OCI-LY3 (cell line): ENCODE measurements around the gene LMO1.
A peak's percentile ranks its signal among the peaks of the same experiment; 100 is the strongest.

ENCODE experiments used
- H2AFZ ChIP-seq: fragments of 200-600, 300-600 bp; shearing (Covaris generic); 2 replicates; pipeline ENCODE4 v1.6.0; 2014; ENCODE audit warnings: antibody characterized with exemption, low read depth, low read length
- H3K27ac ChIP-seq: fragments of 200-600, 300-600 bp; sonication (generic); 2 replicates; pipeline ENCODE4 v1.5.1; 2014; ENCODE audit warnings: mild to moderate bottlenecking, low read length, moderate library complexity, mixed read lengths
- H3K27me3 ChIP-seq: fragments of 200-600, 300-600 bp; sonication (generic); 2 replicates; pipeline ENCODE4 v1.6.1; 2014; ENCODE audit warnings: low read depth, low read length, mixed read lengths
- H3K36me3 ChIP-seq: fragments of 200-600, 300-600 bp; sonication (generic); replicated peaks from 2 replicates; pipeline ENCODE3; 2014; ENCODE audit warnings: low read depth, low read length, mixed read lengths
- H3K4me1 ChIP-seq: fragments of 300-600, 200-600 bp; sonication (generic); 2 replicates; pipeline ENCODE4 v1.6.1; 2014; ENCODE audit warnings: low read length, mixed read lengths
- H3K4me2 ChIP-seq: fragments of 200-600, 300-600 bp; sonication (generic); 2 replicates; pipeline ENCODE4 v1.6.1; 2014; ENCODE audit warnings: low read length, mixed read lengths
- H3K4me3 ChIP-seq: fragments of 300-600, 200-600 bp; sonication (generic); 2 replicates; pipeline ENCODE4 v1.5.1; 2014; ENCODE audit warnings: antibody characterized with exemption, mild to moderate bottlenecking, low read length, moderate library complexity
- H3K79me2 ChIP-seq: fragments of 300-600, 200-600 bp; shearing (Covaris generic); 2 replicates; pipeline ENCODE4 v1.6.1; 2014; ENCODE audit warnings: mild to moderate bottlenecking, low read length, mixed read lengths
- H3K9ac ChIP-seq: fragments of 300-600, 200-600 bp; shearing (Covaris generic); 2 replicates; pipeline ENCODE4 v1.6.0; 2014; ENCODE audit warnings: mild to moderate bottlenecking, low read length, moderate library complexity
- H3K9me3 ChIP-seq: fragments of 200-600, 300-600 bp; shearing (Covaris generic); 2 replicates; pipeline ENCODE4 v1.6.1; 2014; ENCODE audit warnings: low read length, mixed read lengths; ENCODE audit not compliant: insufficient read depth
- H4K20me1 ChIP-seq: fragments of 200-600, 300-600 bp; sonication (generic); 2 replicates; pipeline ENCODE4 v1.6.1; 2016; ENCODE audit warnings: low read length, mixed read lengths; ENCODE audit not compliant: insufficient read depth
- CTCF ChIP-seq: fragments of 200-600, 300-600 bp; sonication (generic); IDR thresholded peaks from 2 replicates; pipeline ENCODE4 v1.5.1; 2014; ENCODE audit warnings: antibody characterized with exemption, low read length, low read depth
- EZH2phosphoT487 ChIP-seq: fragments of 200-600 bp; shearing (Covaris generic); IDR thresholded peaks from 2 replicates; pipeline ENCODE4 v1.6.1; 2018; ENCODE audit warnings: antibody characterized with exemption, mixed run types, low read depth

LMO1 gene

GRCh38 chr11:8207080-8208000 lies 56.3 kb downstream of the LMO1 start:
- H3K4me3 ChIP-seq: peak overlapping the region; percentile 62
- peak overlapping the region; percentile 99 for H3K27ac ChIP-seq
- TF ChIP-seq EZH2phosphoT487 (no peak), CTCF (no peak)
- H2AFZ ChIP-seq: no peak overlapping the region
- H3K79me2 ChIP-seq: no peaks in the 10 kb centered on the region
- H3K4me2 ChIP-seq: peak overlapping the region; percentile 97
- H4K20me1 ChIP-seq: no peaks in the 10 kb centered on the region
- H3K27me3 ChIP-seq: no peaks in the 10 kb centered on the region
- no peaks in the 10 kb centered on the region for H3K36me3 ChIP-seq
- peak overlapping the region; percentile 94 for H3K9ac ChIP-seq
- H3K4me1 ChIP-seq: peaks cover 67% of the 10 kb centered on the region
- no peaks in the 10 kb centered on the region for H3K9me3 ChIP-seq

- Histone ChIP-seq H3K4me3 (peak overlapping the region; percentile 68), H3K79me2 (no peaks in the 10 kb centered on the region), H4K20me1 (no peaks in the 10 kb centered on the region), H3K27me3 (no peaks in the 10 kb centered on the region), H3K9ac (peak overlapping the region; percentile 94), H3K27ac (peak overlapping the region; percentile 99), H3K4me1 (peaks cover 76% of the 10 kb centered on the region), H3K36me3 (no peaks in the 10 kb centered on the region), H3K9me3 (no peaks in the 10 kb centered on the region), H2AFZ (peak overlapping the region; percentile 62; the same call in 1 of the 2 replicates), H3K4me2 (peak overlapping the region; percentile 97)
- TF ChIP-seq EZH2phosphoT487: no peak
- TF ChIP-seq CTCF: no peak
Measured at GRCh38 chr11:8206251-8207079, 57.2 kb downstream of the LMO1 start.

GRCh38 chr11:8205566-8205965 lies 58.1 kb downstream of the LMO1 start:
- TF ChIP-seq EZH2phosphoT487: no peak
- TF ChIP-seq CTCF: no peak
- H3K4me3 ChIP-seq: peak overlapping the region; percentile 68
- no peaks in the 10 kb centered on the region for H3K36me3 ChIP-seq
- peak overlapping the region; percentile 97 for H3K4me2 ChIP-seq
- H3K9ac ChIP-seq: peak overlapping the region; percentile 94
- no peaks in the 10 kb centered on the region for H3K27me3 ChIP-seq
- H2AFZ ChIP-seq: no peak overlapping the region
- peak overlapping the region; percentile 99 for H3K27ac ChIP-seq
- peaks cover 78% of the 10 kb centered on the region for H3K4me1 ChIP-seq
- H3K79me2 ChIP-seq: no peaks in the 10 kb centered on the region
- H3K9me3 ChIP-seq: no peaks in the 10 kb centered on the region
- H4K20me1 ChIP-seq: no peaks in the 10 kb centered on the region

GRCh38 chr11:8204596-8204995 lies 59.1 kb downstream of the LMO1 start:
- H3K27me3 ChIP-seq: no peaks in the 10 kb centered on the region
- H3K27ac ChIP-seq: no peak overlapping the region
- H3K9me3 ChIP-seq: no peaks in the 10 kb centered on the region
- H3K4me3 ChIP-seq: no peak overlapping the region
- peaks cover 78% of the 10 kb centered on the region for H3K4me1 ChIP-seq
- H3K4me2 ChIP-seq: no peak overlapping the region
- no peak overlapping the region for H3K9ac ChIP-seq
- TF ChIP-seq EZH2phosphoT487 (no peak), CTCF (no peak)
- no peaks in the 10 kb centered on the region for H3K36me3 ChIP-seq
- no peaks in the 10 kb centered on the region for H3K79me2 ChIP-seq
- H4K20me1 ChIP-seq: no peaks in the 10 kb centered on the region
- H2AFZ ChIP-seq: no peak overlapping the region
